ENCODE measurements around the gene MUC16.

Gene MUC16

DNA sequence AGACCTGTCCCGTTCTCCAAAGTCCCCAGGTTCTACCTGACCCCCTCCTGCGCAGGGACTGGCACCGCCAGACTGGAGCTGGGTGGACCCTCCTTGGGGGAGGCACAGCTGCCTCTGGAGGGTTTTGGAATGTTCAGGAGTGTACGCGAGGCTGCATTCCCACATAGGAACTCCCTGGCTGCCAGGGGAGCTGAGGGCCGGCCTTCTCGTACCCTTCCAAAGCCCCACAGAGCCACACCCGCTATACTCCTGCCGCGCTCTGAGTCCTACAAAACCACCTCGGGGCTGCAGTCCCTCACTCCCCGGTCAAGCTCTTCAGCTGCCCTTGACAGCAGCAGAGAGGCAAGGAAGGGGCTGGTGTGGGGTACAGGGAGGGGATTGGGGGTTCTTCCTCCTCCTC, 484 bp upstream of the MUC16 start:
- in situ Hi-C loops (cut with MboI; ENCODE audit: low sequenced_read_pairs) = no loop called here

DNA sequence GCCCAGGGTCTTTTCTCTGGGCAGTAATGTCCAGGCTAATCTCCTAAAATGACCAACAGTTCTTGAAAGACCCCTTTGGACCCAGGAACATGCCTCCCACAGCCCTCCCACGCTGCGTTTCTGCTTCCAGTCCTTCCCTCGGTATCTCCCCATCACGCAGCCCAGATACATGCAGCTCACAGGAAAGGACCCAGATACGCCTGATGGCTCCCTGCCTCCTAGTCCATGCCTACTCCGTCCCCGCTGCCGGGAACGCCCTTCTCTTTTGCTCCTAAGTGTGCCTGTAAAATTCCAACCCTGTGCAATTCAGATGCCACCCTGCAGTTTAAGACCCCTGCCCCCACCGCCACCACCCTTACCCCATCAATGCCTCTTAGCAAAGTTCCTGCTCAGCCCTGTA, 778 bp downstream of the MUC16 start:
- in situ Hi-C loops (cut with MboI; ENCODE audit: low sequenced_read_pairs) = no loop called here

DNA sequence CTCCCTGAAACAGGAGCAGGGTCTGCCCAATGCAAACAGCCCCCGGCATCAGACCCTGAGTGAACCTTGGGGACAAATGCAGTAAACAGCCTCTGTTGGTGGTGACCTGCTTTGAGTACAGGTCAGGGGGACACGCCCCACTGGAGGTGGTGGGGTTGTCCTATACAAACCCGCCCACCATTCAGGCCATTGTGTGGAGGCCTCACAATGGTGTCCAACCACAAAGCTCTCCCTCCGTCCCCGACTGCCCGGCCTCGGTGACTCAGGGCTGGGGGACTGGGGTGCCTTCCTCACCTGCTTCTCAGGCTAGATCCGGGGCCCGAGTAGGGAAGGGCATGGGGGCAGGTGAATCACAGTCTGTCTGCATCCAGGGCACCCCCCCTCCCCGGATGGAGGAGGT, 1.5 kb downstream of the MUC16 start:
- in situ Hi-C loops (cut with MboI; ENCODE audit: low sequenced_read_pairs) = no loop called here

DNA sequence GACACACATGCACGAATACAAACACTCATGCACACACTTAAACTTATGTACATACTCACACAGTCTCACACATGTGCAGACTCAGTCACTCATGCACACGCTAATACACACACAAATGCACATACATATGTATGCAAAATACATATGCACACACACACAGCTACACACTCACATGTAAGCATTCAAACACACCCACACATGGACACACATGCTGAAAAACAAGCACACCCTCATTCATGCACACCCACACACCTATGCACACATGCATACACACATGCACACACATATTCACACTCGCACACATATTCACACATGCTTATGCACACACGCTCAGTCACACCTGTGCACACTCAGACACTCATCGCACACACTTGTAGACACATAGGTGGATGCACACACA, 9.3 kb downstream of the MUC16 start:
- in situ Hi-C loops (cut with MboI; ENCODE audit: low sequenced_read_pairs) = no loop called here

DNA sequence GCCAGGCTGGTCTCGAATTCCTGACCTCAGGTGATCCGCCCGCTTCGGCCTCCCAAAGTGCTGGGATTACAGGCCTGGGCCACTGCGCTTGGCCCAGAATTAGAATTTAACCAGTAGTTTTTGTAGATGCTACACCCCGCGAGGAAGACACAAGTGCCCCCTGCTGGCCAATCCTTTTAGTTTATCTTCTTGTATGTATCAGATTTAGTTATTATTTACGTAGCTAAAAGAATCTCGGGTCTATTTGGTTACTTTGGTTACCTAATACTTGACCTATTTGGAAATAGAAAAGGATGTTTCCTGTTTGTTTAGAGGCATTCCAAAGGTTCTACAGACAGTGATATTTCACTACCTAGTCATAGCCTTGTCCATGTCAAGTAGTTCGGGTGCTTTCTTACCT, 22.0 kb downstream of the MUC16 start:
- in situ Hi-C loops (cut with MboI; ENCODE audit: low sequenced_read_pairs) = no loop called here

DNA sequence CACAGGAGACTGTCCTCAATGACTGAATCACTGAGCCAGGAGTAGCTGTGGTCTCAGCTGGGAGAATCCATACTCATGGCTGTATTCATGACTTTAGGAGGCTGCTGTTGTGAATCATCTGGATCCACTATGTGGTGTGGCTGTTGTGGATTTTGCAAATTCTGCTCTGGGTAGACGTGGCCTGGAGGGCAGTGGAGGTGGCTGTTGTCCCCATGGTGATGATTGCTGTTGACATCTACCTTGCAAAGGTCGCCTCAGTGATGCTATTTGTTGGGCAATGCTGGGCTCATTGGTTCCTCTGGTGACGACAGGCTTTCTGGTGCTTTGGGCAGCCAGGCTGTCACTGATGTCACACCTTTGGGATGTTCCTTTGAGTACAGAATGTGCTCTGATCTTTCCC, 23.9 kb downstream of the MUC16 start:
- in situ Hi-C loops (cut with MboI; ENCODE audit: low sequenced_read_pairs) = no loop called here

DNA sequence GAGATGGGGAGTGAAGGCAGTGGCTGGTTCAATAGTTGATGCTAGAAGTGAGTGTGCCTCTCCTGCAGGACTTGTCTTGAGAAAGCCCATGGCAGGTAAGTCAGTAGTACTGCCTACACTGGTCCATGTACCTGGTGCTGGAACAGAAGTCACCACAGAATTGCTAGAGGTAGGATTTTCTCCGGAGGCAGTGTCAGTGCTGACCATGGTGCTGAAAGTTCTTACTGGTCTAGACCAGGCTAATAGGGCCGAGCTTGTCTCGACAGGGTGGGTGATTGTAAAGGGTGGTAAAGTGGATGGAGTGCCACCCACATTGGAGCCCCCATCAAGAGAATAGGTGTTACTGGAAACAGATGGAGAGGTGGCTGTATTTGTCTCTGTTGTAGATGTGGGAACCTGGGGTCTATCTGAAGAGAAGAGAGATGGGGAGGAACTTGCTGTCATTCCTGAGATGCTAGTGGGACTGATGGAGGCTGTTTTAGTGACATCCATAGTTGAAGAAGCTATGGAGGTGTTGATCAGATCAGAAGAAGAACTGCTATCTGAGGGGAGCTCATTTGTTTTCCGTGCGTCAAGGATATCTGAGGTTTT, 36.6 kb downstream of the MUC16 start:
- in situ Hi-C loops (cut with MboI; ENCODE audit: low sequenced_read_pairs) = no loop called here

DNA sequence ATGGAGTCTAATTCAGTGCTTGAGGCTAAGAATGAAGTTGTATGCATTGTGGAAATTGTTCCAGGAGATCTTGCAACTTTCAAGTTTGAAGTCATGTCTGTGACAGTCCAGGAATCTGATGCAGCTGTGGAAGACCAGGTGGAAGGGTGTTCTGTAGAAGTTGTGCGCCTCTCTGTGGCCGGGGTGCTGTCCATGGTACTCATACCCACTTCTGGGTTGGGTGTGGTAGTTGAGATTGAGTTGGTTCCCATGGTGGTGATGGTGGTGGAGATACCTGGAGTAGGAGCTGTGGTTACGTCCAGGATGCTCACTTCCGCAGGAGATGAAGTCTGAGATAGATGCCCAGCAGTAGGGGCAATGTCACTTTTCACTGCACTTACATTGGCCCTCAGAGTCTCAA, 44.3 kb downstream of the MUC16 start:
- in situ Hi-C loops (cut with MboI; ENCODE audit: low sequenced_read_pairs) = no loop called here

Measured in HL-60/S4 treated with retinoic acid at 250 ng/mL for 4 days and 3 days (cell line).